HL-60 (cell line): ENCODE results near the gene LRRC15.

ENCODE experiments used
- DNase-seq, 2 experiments: peaks; one replicate each; pipeline ENCODE4 v3.0.0-alpha.2; 2010 to 2020; ENCODE audit warnings: low read depth in 1 of 2, low spot score in 1 of 2
- H3K27ac ChIP-seq: fragments of 250-450 bp; sonication (Bioruptor Pico); replicated peaks from 2 replicates; pipeline ENCODE4 v1.5.1; 2020; ENCODE audit warnings: mild to moderate bottlenecking, moderate library complexity
- H3K27me3 ChIP-seq: fragments of 250-450 bp; sonication (Bioruptor Pico); 2 replicates; pipeline ENCODE4 v1.5.1; 2021; ENCODE audit warnings: mild to moderate bottlenecking, moderate library complexity; ENCODE audit not compliant: insufficient read depth, poor library complexity, severe bottlenecking
- H3K4me3 ChIP-seq: replicated peaks from 2 replicates; pipeline ENCODE4 v1.5.1; 2011; ENCODE audit warnings: mild to moderate bottlenecking, control low read depth, low read length; ENCODE audit not compliant: insufficient read depth
- CTCF ChIP-seq: IDR thresholded peaks from one replicate; pipeline ENCODE4 v1.5.1; 2011; ENCODE audit warnings: low read length, control low read depth, inconsistent platforms; ENCODE audit not compliant: insufficient read depth
- GABPA ChIP-seq: IDR thresholded peaks from 2 replicates; pipeline ENCODE4 v1.6.1; 2012; ENCODE audit warnings: low read depth
- POLR2AphosphoS5 ChIP-seq: IDR thresholded peaks from 2 replicates; pipeline ENCODE4 v1.6.1; 2012; ENCODE audit warnings: low read depth
- REST ChIP-seq: IDR thresholded peaks from 2 replicates; pipeline ENCODE4 v1.6.1; 2012; ENCODE audit warnings: low read depth; ENCODE audit not compliant: insufficient replicate concordance
- SPI1 ChIP-seq: IDR thresholded peaks from 2 replicates; pipeline ENCODE4 v1.6.1; 2012; ENCODE audit warnings: low read depth, mild to moderate bottlenecking, borderline replicate concordance

The LRRC15 gene

GRCh38 chr3:194315965-194316361, 53.6 kb downstream of the LRRC15 start:
- Histone ChIP-seq H3K4me3 (no peak overlapping the region), H3K27ac (no peak overlapping the region), H3K27me3 (peaks cover 4% of the 10 kb centered on the region)
- TF ChIP-seq REST (no peak), CTCF (no peak), SPI1 (no peak)
- DNase-seq = no peak

DNA sequence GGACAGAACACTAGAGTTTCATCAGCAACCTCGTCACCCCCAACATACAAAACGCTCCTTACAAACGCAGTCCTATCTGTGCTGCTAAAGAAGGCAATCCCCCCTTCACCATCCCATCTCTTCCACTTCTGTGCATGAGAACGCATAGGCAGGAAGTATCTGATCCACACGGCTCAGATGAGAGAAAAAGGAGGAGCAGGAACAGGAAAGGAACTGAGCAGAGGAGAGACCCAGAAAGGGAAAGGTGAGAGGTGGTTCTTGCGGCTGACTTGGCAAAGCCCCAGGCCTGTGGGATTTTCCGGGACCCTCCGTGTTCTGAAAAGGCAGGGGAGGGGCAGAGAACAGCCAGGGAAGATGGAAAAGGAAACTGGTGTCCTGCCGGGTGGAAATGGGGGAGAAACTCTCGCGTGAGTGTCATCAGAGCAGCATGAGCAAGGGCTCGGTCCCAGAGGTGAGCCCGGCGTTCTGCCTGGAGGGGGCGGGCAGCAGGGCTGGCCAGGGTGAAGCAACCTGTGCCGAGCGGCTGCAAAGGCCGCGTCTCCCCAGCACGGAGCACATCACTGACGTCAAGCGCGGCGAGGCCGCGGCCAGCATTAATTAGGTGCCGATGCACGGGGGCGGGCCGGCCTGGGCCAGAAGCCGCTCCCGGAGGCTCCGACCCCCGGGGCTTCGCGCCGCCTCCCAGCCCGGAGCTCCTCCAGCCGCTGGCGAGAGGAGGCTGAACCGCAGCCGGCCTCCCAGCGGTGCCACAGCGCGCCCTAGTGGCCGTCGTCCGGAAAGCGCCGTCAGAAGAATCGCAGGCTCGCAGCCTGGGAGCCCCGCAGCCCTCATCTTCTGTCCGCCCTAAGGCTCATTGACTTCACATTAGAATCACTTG, 54.2 kb downstream of the LRRC15 start:
- peak; percentile 56 for TF ChIP-seq CTCF
- no peak for TF ChIP-seq POLR2AphosphoS5
- no peak for TF ChIP-seq SPI1
- TF ChIP-seq REST = no peak
- no peak for TF ChIP-seq GABPA
- peaks cover 4% of the 10 kb centered on the region for H3K27me3 ChIP-seq
- peak in 1 of 2 experiments; percentile 66 for DNase-seq
- H3K4me3 ChIP-seq = peak overlapping the region; percentile 49
- H3K27ac ChIP-seq = no peak overlapping the region

GRCh38 chr3:194314388-194315068, 55.0 kb downstream of the LRRC15 start:
- Histone ChIP-seq H3K27me3 (peaks cover 4% of the 10 kb centered on the region), H3K4me3 (no peak overlapping the region), H3K27ac (no peak overlapping the region)
- DNase-seq = no peak
- no peak for TF ChIP-seq CTCF
- TF ChIP-seq REST = no peak
- TF ChIP-seq POLR2AphosphoS5 = no peak
- TF ChIP-seq SPI1 = no peak
- no peak for TF ChIP-seq GABPA
